Activated T-helper 17 cell treated with anti-CD3 and anti-CD28 coated beads, Interleukin-2, amount 50 U/mL, for 72 hours (primary cell): ENCODE data around the gene APIP. TPM values are rescaled to one million over a fixed set of nuclear protein-coding genes. Genes with fewer than 3 reads are reported as not detected.
"Not testable (repeated sequence)": the region's sequence is repeated elsewhere in the genome, so short reads cannot be mapped to it uniquely, and the experiment has no call there.

Experiments used
- ATAC-seq: fragments of 150-1000 bp; cut with Tn5 transposase; replicated peaks from 2 replicates; pipeline ENCODE4 v1.10.0; 2021; ENCODE audit warnings: mild to moderate bottlenecking, moderate library complexity
- H3K27ac Mint-ChIP-seq: one replicate; pipeline ENCODE4 v1.8.0; 2022; ENCODE audit warnings: mixed read lengths
- H3K27me3 Mint-ChIP-seq: one replicate; pipeline ENCODE4 v1.8.0; 2022; ENCODE audit warnings: mixed read lengths
- H3K36me3 Mint-ChIP-seq: one replicate; pipeline ENCODE4 v1.8.0; 2022; ENCODE audit warnings: low read depth, mild to moderate bottlenecking, mixed read lengths
- H3K4me1 Mint-ChIP-seq: one replicate; pipeline ENCODE4 v1.8.0; 2022; ENCODE audit warnings: mixed read lengths
- H3K4me3 Mint-ChIP-seq: one replicate; pipeline ENCODE4 v1.8.0; 2022; ENCODE audit warnings: mild to moderate bottlenecking, mixed read lengths
- H3K9me3 Mint-ChIP-seq: one replicate; pipeline ENCODE4 v1.8.0; 2022; ENCODE audit warnings: mixed read lengths
- total RNA-seq, 2 donors: library from RNA; stranded (reverse); gene quantifications; one replicate each; pipeline ENCODE4 v1.2.3, GENCODE V29; 2022

The APIP gene
- total RNA-seq, 2 donors from 2014 or later: 19.5 to 30.6 TPM

GRCh38 chr11:34910817-34911216, 5.4 kb downstream of the APIP start:
- H3K36me3 Mint-ChIP-seq: no peaks in the 10 kb centered on the region
- H3K27me3 Mint-ChIP-seq: no peaks in the 10 kb centered on the region
- no peak for ATAC-seq

GRCh38 chr11:34909955-34910354, 6.2 kb downstream of the APIP start:
- no peak overlapping the region for H3K4me3 Mint-ChIP-seq
- H3K27me3 Mint-ChIP-seq: no peaks in the 10 kb centered on the region
- no peaks in the 10 kb centered on the region for H3K9me3 Mint-ChIP-seq
- H3K4me1 Mint-ChIP-seq: peaks cover 9% of the 10 kb centered on the region
- no peak overlapping the region for H3K27ac Mint-ChIP-seq
- ATAC-seq: no peak
- no peaks in the 10 kb centered on the region for H3K36me3 Mint-ChIP-seq

More at GRCh38 chr11:34910817-34911216, 5.4 kb downstream of the APIP start:
- peaks cover 13% of the 10 kb centered on the region for H3K4me1 Mint-ChIP-seq
- no peak overlapping the region for H3K27ac Mint-ChIP-seq
- H3K9me3 Mint-ChIP-seq: no peaks in the 10 kb centered on the region
- no peak overlapping the region for H3K4me3 Mint-ChIP-seq

GRCh38 chr11:34909415-34909814, 6.8 kb downstream of the APIP start:
- peaks cover 13% of the 10 kb centered on the region for H3K4me1 Mint-ChIP-seq
- no peaks in the 10 kb centered on the region for H3K36me3 Mint-ChIP-seq
- no peaks in the 10 kb centered on the region for H3K27me3 Mint-ChIP-seq
- no peak for ATAC-seq
- H3K4me3 Mint-ChIP-seq: no peak overlapping the region
- H3K9me3 Mint-ChIP-seq: no peaks in the 10 kb centered on the region
- no peak overlapping the region for H3K27ac Mint-ChIP-seq

- no peaks in the 10 kb centered on the region for H3K27me3 Mint-ChIP-seq
- H3K36me3 Mint-ChIP-seq: no peaks in the 10 kb centered on the region
- peaks cover 10% of the 10 kb centered on the region for H3K4me1 Mint-ChIP-seq
- no peak overlapping the region for H3K4me3 Mint-ChIP-seq
- no peak overlapping the region for H3K27ac Mint-ChIP-seq
- no peaks in the 10 kb centered on the region for H3K9me3 Mint-ChIP-seq
- ATAC-seq: peak; percentile 32
These were observed 8.1 kb downstream of the APIP start for GRCh38 chr11:34907934-34908593.

GRCh38 chr11:34905666-34906065, 10.5 kb downstream of the APIP start:
- H3K27me3 Mint-ChIP-seq: no peaks in the 10 kb centered on the region
- H3K9me3 Mint-ChIP-seq: peaks cover under 1% of the 10 kb centered on the region
- no peak overlapping the region for H3K4me3 Mint-ChIP-seq
- H3K27ac Mint-ChIP-seq: no peak overlapping the region
- peaks cover 6% of the 10 kb centered on the region for H3K4me1 Mint-ChIP-seq
- ATAC-seq: no peak
- no peaks in the 10 kb centered on the region for H3K36me3 Mint-ChIP-seq

- no peaks in the 10 kb centered on the region for H3K27me3 Mint-ChIP-seq
- no peak for ATAC-seq
- peaks cover 7% of the 10 kb centered on the region for H3K9me3 Mint-ChIP-seq
- no peaks in the 10 kb centered on the region for H3K36me3 Mint-ChIP-seq
- H3K4me1 Mint-ChIP-seq: peaks cover 6% of the 10 kb centered on the region
- no peak overlapping the region for H3K4me3 Mint-ChIP-seq
- H3K27ac Mint-ChIP-seq: no peak overlapping the region
These were observed 11.7 kb downstream of the APIP start for GRCh38 chr11:34904421-34904955.

GRCh38 chr11:34899633-34900016, 16.6 kb downstream of the APIP start:
- peaks cover 3% of the 10 kb centered on the region for H3K4me1 Mint-ChIP-seq
- peaks cover 22% of the 10 kb centered on the region for H3K9me3 Mint-ChIP-seq
- H3K36me3 Mint-ChIP-seq: no peaks in the 10 kb centered on the region
- no peak overlapping the region for H3K4me3 Mint-ChIP-seq
- ATAC-seq: no peak
- H3K27me3 Mint-ChIP-seq: no peaks in the 10 kb centered on the region
- H3K27ac Mint-ChIP-seq: no peak overlapping the region

- Mint-ChIP-seq H3K9me3 (peaks cover 22% of the 10 kb centered on the region), H3K4me1 (no peaks in the 10 kb centered on the region), H3K36me3 (no peaks in the 10 kb centered on the region), H3K27me3 (no peaks in the 10 kb centered on the region), H3K27ac (no peak overlapping the region), H3K4me3 (no peak overlapping the region)
- ATAC-seq: no peak
These were observed 17.7 kb downstream of the APIP start for GRCh38 chr11:34898474-34898873.

- no peak overlapping the region for H3K27ac Mint-ChIP-seq
- H3K4me1 Mint-ChIP-seq: no peaks in the 10 kb centered on the region
- no peak for ATAC-seq
- H3K4me3 Mint-ChIP-seq: no peak overlapping the region
- H3K9me3 Mint-ChIP-seq: peaks cover 22% of the 10 kb centered on the region
- no peaks in the 10 kb centered on the region for H3K27me3 Mint-ChIP-seq
- no peaks in the 10 kb centered on the region for H3K36me3 Mint-ChIP-seq
These were observed 18.9 kb downstream of the APIP start for GRCh38 chr11:34897171-34897870.

- not testable (repeated sequence) for H3K36me3 Mint-ChIP-seq, H3K27ac Mint-ChIP-seq, H3K4me3 Mint-ChIP-seq, H3K27me3 Mint-ChIP-seq, H3K4me1 Mint-ChIP-seq, ATAC-seq
- peaks cover 22% of the 10 kb centered on the region for H3K9me3 Mint-ChIP-seq
These were observed 20.0 kb downstream of the APIP start for GRCh38 chr11:34896191-34896590.

- no peak overlapping the region for H3K4me3 Mint-ChIP-seq
- ATAC-seq: no peak
- H3K27me3 Mint-ChIP-seq: no peaks in the 10 kb centered on the region
- peaks cover 11% of the 10 kb centered on the region for H3K9me3 Mint-ChIP-seq
- peaks cover 9% of the 10 kb centered on the region for H3K36me3 Mint-ChIP-seq
- H3K4me1 Mint-ChIP-seq: no peaks in the 10 kb centered on the region
- no peak overlapping the region for H3K27ac Mint-ChIP-seq
These were observed 22.8 kb downstream of the APIP start for GRCh38 chr11:34893416-34893815.

GRCh38 chr11:34891611-34892010, 24.6 kb downstream of the APIP start:
- no peaks in the 10 kb centered on the region for H3K27me3 Mint-ChIP-seq
- no peak for ATAC-seq
- H3K36me3 Mint-ChIP-seq: peaks cover 26% of the 10 kb centered on the region
- H3K9me3 Mint-ChIP-seq: peaks cover 5% of the 10 kb centered on the region
- no peak overlapping the region for H3K4me3 Mint-ChIP-seq
- H3K27ac Mint-ChIP-seq: no peak overlapping the region
- H3K4me1 Mint-ChIP-seq: no peaks in the 10 kb centered on the region

GRCh38 chr11:34890812-34891211, 25.4 kb downstream of the APIP start:
- H3K9me3 Mint-ChIP-seq: no peaks in the 10 kb centered on the region
- ATAC-seq: no peak
- no peaks in the 10 kb centered on the region for H3K4me1 Mint-ChIP-seq
- H3K27ac Mint-ChIP-seq: no peak overlapping the region
- H3K36me3 Mint-ChIP-seq: peaks cover 26% of the 10 kb centered on the region
- no peak overlapping the region for H3K4me3 Mint-ChIP-seq
- H3K27me3 Mint-ChIP-seq: no peaks in the 10 kb centered on the region

- no peaks in the 10 kb centered on the region for H3K4me1 Mint-ChIP-seq
- no peaks in the 10 kb centered on the region for H3K27me3 Mint-ChIP-seq
- no peak overlapping the region for H3K27ac Mint-ChIP-seq
- H3K4me3 Mint-ChIP-seq: no peak overlapping the region
- no peaks in the 10 kb centered on the region for H3K9me3 Mint-ChIP-seq
- H3K36me3 Mint-ChIP-seq: peaks cover 26% of the 10 kb centered on the region
- ATAC-seq: no peak
These were observed 26.1 kb downstream of the APIP start for GRCh38 chr11:34890089-34890488.

- H3K4me1 Mint-ChIP-seq: no peaks in the 10 kb centered on the region
- H3K4me3 Mint-ChIP-seq: no peak overlapping the region
- H3K27me3 Mint-ChIP-seq: no peaks in the 10 kb centered on the region
- H3K9me3 Mint-ChIP-seq: no peaks in the 10 kb centered on the region
- no peak overlapping the region for H3K27ac Mint-ChIP-seq
- peaks cover 46% of the 10 kb centered on the region for H3K36me3 Mint-ChIP-seq
- ATAC-seq: no peak
These were observed 28.9 kb downstream of the APIP start for GRCh38 chr11:34887260-34887659.
